Omental fat pad (tissue), 4 donors: ENCODE results near the gene ALOXE3. TPM values are rescaled to one million over a fixed set of nuclear protein-coding genes. Genes with fewer than 3 reads are reported as not detected.
A peak's percentile ranks its signal among the peaks of the same experiment; 100 is the strongest.
"Not testable (repeated sequence)": the region's sequence is repeated elsewhere in the genome, so short reads cannot be mapped to it uniquely, and the experiment has no call there.

Experiments used
- ATAC-seq: fragments of 150-250 bp; one replicate; pipeline ENCODE4 v1.9.1; 2016; ENCODE audit warnings: mild to moderate bottlenecking, moderate library complexity; ENCODE audit not compliant: low FRiP score
- DNase-seq: peaks from one replicate; pipeline ENCODE4 v3.0.0-alpha.2; 2019; ENCODE audit warnings: low spot score
- total RNA-seq, 4 donors: library from RNA; depleted of rRNA; stranded (reverse); fragments of >200 nt; gene quantifications; one replicate each; pipeline ENCODE4 v1.1.0, GENCODE V29; 2016
- TF ChIP-seq, protein P1 (sequence below), 3 donors: fragments of 450-650 bp; IDR thresholded peaks; one replicate each; pipeline ENCODE4 v1.5.1; 2016 to 2017; ENCODE audit warnings: antibody characterized with exemption in 3 of 3, mild to moderate bottlenecking in 3 of 3, moderate library complexity in 2 of 3

Gene ALOXE3
- total RNA-seq, 4 donors from 2014 or later = 0.09 to 0.24 TPM; not detected in 2

DNA sequence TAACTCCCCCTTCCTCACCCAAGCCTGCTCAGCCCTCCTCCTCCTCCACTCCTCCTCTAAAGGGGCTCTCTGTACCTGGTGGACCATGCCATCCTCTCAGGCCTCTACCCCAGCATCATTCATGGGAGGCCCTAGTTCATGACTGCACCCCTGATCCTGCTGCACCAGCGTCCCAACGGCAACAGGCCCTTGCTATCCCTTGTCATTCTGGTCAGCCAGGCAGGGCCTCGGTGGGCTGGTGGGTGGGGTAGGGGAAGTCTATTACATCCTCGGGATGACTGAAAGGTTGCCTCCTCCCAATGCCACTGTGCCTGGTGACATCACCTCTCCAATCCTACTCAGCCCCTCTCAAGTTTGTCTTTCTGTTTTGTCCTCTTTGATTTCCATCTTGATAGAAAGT, 50.5 kb downstream of the ALOXE3 start:
- DNase-seq = no peak
- TF ChIP-seq, protein P1, sequence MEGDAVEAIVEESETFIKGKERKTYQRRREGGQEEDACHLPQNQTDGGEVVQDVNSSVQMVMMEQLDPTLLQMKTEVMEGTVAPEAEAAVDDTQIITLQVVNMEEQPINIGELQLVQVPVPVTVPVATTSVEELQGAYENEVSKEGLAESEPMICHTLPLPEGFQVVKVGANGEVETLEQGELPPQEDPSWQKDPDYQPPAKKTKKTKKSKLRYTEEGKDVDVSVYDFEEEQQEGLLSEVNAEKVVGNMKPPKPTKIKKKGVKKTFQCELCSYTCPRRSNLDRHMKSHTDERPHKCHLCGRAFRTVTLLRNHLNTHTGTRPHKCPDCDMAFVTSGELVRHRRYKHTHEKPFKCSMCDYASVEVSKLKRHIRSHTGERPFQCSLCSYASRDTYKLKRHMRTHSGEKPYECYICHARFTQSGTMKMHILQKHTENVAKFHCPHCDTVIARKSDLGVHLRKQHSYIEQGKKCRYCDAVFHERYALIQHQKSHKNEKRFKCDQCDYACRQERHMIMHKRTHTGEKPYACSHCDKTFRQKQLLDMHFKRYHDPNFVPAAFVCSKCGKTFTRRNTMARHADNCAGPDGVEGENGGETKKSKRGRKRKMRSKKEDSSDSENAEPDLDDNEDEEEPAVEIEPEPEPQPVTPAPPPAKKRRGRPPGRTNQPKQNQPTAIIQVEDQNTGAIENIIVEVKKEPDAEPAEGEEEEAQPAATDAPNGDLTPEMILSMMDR (IDR thresholded peaks at IDR 0.05) = no peak
- ATAC-seq = no peak

DNA sequence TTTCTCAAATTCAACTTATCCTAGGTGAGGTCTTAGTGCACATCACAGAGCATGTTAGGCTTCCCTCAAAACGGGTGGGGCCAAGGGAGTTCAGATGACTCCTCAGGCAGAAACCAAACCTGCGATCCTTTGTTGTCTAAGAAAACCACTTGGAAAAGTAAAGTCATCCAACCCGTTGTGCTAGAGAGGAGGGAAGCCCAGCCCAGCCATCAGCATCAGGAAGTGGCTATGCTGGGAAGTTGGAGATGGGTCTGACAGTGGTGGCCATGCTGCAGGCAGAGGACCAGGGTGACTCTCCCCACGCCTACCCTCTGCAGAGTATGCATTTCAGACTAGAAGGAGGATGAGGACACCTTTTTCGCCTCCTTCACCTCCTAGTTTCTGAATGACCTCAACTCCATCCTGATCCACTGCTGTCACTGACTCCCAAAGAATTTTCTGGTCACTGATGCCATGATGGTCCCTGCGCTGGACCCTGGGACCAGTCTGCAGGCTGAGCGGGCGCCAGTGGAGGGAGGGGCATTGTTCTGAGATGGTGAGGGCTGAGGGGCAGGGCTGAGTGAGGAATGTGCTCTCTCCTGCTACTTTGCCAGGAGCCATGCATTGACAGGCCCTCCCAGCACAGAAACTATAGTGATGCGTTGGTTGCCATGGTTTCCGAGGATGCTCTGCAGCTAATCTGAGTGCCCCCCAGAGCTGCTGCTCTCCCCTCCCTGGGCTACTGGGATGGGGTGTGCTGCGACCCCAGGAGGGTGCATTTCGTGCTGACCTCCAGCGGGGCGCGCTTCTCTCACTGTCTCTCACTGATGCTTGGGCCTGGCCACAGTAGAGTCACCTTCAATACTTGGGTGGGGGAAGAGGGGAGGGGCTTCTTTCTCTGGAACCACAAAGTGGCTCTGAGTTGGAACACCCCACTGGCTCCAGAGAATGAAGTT, 51.2 kb downstream of the ALOXE3 start:
- TF ChIP-seq, protein P1 (IDR thresholded peaks at IDR 0.05) = no peak
- no peak for ATAC-seq
- DNase-seq = no peak

DNA sequence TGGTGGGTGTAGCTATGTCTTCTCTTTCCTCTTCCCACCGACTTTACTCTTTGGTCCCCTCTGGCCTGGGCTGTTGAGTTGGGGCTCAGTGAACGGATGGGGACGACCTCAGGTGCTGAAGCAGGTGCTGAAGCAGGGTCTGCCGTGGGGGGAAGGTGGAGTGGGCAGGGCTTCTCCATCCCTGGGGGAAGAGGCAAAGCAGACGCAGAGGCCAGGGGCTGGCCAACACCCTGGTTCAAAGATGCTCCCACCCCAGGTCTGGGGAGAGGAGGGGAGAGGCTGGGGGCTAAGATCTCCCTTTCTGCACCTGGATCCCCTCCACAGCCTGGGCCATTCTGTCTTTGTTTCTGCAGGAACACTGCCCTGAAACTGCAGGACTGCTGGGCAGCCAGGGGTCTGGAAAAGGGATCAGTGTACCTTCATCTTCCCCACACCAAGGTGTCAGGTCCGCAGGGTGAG, 53.7 kb downstream of the ALOXE3 start:
- ATAC-seq = no peak
- TF ChIP-seq, protein P1 (IDR thresholded peaks at IDR 0.05) = no peak
- no peak for DNase-seq

DNA sequence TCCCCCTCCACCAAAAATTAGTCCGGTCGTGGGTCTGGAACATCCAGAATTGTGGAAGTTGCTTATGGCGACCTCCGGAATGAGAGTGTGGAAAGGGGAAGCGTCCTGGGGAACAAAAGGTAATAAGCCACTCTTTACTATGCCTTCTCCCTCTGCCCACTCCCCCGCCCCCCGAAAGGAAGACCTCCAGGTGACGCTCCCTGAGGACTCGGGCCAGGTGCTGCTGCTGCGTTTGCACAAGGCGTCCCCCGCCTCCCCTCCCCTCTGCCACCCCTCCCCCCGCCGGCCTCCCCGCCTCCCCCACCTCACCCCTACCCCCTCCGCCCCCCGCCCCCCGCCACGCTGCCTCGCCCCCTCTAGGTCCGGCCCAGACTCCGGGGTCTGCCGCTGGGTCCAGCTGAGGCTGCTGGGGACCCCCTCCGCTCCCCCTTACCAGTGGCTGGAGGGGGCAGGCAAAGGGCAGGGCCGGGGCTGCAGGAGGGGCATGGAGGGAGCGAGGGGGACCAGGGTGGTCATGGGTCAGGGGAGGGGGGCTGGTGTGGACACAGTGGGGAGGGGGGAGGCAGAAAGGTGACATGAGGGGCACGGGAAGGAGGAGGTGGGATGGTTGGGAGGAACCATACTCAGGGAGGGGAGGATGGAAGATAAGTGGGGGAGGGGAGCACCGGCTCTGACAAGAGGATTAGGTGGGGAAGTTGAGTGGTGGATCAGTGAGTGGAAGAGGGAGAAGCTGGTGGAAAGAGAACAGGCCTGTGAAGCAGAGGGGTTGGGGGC, 54.4 kb downstream of the ALOXE3 start:
- TF ChIP-seq, protein P1 (IDR thresholded peaks at IDR 0.05) = no peak
- no peak for ATAC-seq
- no peak for DNase-seq

DNA sequence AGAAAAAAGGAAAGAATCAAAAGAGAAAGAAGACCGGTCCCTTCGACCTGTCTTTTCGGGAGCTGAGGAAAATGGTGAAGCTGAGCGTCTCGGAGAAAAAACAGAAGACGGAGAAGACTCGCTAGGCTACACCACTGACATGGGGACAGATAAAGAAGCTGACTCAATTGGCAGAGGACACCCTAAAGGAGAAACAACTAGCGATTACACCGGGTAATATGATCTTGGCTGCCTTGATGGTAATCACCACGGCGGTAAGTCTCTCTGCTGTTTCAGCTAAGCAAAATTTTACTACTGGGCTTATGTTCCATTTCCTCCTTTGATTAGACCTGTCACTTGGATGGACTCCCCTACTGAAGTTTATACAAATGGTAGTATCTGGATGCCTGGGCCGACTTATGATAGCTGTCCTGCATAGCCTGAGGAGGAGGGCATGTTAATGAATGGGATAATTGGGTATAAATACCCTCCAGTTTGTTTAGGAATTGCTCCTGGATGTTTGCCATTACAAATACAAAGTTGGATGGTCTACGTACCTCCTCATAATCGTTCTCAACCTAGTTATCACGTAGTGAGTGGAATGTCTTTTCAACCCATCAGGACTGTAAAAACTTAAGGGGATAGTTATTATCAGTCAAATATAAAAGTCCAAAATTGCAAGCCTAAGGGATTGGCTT, 55.4 kb downstream of the ALOXE3 start:
- DNase-seq (no peak), ATAC-seq (peak; percentile 50)
- TF ChIP-seq, protein P1 (IDR thresholded peaks at IDR 0.05) = no peak

DNA sequence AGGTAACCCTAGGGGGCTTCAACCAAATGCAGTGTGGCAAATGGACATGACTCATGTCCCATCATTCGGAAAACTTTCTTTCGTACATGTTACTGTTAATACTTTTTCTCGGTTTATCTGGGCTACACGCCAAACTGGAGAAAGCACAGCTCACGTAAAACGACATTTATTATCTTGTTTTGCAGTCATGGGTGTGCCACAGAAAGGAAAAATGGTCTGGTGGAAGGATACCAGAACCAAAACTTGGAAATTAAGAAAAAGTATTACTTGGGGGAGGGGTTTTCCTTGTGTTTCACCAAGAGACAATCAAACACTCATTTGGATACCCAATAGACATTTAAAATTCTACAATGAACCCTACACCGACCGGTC, 55.9 kb downstream of the ALOXE3 start:
- ATAC-seq = no peak
- DNase-seq = no peak
- TF ChIP-seq, protein P1 (IDR thresholded peaks at IDR 0.05) = no peak

DNA sequence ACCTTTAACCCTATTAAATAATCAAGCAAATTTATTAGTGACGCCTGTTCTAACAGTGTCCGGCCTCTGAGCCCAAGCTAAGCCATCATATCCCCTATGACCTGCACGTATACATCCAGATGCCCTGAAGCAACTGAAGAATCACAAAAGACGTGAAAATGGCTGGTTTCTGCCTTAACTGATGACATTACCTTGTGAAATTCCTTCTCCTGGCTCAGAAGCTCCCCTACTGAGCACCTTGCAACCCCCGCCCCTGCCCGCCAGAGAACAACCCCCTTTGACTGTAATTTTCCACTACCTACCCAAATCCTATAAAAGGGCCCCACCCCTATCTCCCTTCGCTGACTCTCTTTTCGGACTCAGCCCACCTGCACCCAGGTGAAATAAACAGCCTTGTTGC, 56.5 kb downstream of the ALOXE3 start:
- ATAC-seq, DNase-seq: not testable (repeated sequence)
